Stromal cell of bone marrow (primary cell): ENCODE results near the gene PTPRE.
A peak's percentile ranks its signal among the peaks of the same experiment; 100 is the strongest.

Experiments
- DNase-seq: peaks from one replicate; pipeline ENCODE4 v3.0.0-alpha.2; 2012; ENCODE audit warnings: low read depth

The PTPRE gene

DNA sequence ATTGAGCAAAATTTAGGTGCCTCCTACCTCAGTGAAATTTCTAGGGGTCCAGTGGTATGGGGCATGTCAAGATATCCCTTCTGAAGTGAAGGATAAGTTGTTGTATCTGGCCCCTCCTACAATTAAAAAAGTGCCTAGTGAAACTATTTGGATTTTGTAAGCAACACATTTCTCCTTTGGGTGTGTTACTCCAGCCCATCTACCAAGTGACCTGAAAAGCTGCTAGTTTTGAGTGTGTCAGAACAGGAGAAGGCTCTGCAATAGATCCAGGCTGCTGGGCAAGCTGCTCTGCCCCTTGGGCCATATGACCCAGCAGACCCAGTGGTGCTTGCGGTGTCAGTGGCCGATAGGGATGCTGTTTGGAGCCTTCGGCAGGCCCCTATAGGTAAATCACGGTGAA lies 46.0 kb downstream of the PTPRE start:
- DNase-seq = no peak

DNA sequence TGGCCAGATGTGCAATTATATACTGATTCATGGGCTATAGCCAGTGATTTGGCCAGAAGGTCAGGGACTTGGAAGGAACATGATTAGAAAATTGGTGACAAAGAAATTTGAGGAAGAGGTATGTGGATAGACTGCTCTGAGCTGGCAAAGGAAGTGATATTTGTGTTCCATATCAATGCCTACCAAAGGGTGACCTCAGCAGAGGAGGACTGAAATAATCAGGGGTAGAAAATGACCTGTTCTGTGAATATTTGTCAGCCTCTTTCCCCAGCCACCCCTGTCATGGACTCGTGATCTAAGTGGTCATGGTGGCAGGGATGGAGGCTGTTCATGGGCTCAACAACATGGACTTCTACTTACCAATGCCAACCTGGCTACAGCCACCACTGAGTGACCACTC lies 47.0 kb downstream of the PTPRE start:
- DNase-seq = no peak

DNA sequence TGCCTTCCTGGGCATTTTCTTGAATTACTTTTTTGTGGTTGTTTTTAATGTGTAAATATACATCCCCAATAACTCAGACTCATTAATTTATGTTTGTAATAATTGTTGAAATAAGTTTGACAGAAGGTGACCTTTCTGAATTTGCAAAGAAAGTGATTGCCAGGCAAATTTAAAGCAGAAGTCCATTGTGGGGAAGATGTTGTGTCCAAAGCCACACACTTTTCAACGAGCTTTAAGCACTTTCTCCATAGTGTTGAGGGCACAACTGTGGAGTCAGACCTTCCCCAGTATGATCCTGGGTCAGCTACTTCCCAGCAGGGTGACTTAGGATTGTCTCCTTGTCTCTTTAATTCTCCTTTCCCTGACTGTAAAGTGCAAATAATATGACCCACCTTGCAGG lies 52.5 kb downstream of the PTPRE start:
- DNase-seq = no peak

DNA sequence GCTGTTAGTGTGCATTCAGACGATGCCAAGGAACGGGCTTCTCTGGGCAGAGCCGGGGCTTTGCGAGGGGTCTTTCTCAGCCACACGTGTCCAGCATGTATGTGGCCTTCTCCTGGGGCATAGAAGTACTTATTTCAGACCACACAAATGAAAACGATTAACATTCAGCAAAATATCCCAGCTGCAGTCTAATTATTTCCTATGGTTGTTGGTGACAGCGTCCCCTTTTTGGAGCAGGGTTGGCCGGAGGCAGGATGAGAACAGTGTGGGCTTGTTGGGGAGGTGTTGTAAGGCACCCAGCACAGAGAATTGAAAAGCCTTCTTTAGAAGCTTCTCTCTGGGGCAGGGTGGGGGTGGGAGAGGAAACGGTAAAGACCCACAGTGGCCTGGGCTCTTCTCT lies 54.2 kb downstream of the PTPRE start:
- no peak for DNase-seq

DNA sequence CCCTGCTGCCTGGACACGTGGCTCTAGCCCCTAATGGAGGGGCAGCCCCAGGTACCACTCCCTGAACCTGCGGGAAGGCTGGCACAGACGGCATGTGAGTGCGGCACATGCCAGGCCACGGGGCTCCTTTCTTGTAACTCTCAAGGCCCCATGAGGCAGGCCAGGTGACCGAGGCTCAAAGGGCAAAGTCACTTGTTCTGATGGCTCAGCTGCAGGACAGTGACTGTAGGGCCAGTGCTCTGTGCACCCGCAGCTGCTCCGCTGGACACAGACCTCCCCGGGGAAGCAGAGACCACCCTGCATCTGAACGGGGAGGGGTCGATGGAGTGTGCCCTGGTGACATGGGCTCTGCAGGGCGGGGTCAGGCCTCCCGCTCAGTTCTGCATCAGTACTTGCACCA lies 55.3 kb downstream of the PTPRE start:
- DNase-seq = no peak

DNA sequence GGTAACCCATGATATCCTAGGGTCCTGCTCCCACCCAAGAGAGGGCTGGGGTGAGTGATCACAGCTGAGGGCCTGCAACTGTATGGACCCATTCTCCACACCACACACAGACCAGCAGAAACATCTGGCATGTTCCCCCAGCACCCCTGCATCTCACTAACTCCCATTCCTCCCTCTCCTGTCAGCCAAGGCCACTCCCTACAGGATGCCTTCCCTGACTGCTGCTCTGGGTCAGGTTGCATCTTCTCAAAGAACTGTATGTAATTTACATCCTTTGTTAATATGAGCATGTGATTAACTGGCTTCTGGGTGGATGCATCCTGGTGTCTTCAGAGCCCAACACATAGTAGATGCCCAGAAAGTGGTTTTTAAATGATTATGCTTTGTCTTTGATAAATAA lies 56.2 kb downstream of the PTPRE start:
- DNase-seq = no peak

DNA sequence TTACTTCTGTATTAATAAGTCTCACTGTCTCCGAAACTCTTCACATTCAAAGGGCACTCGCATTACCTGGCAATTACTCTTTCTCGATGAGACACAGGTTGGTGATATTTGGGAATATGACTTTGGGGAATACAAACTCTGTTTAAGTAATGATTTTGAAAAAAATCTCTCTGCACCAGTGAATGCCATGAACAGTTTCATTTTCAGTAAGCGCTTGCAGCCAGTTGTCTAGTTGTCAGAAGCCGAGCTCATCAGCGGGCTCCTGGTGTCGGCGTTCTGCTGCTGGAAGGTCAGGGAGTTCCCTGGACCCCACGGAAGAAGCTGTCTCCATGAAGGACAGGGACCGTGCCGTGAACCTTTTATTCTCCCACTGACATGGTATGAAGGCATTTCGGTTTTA lies 57.7 kb downstream of the PTPRE start:
- DNase-seq = no peak

DNA sequence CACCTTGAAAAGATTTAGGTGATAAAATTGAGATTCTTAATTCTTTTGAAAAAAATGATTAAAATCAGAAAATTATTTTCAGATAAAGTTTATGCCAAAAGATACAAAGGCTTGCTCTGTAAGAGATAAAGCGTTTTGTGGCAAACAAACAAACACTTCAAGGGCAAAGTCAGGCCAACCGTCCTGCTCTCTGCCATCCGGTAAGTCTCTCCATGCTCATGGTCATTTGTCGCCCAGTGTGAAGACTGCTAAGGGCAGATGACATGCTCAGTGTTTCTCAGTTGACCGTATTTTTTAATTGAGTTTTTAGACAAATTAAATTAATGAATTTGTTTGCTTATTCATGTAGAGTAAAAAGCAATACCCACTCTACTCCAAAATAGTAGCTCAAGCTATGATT lies 60.0 kb downstream of the PTPRE start:
- DNase-seq = no peak

DNA sequence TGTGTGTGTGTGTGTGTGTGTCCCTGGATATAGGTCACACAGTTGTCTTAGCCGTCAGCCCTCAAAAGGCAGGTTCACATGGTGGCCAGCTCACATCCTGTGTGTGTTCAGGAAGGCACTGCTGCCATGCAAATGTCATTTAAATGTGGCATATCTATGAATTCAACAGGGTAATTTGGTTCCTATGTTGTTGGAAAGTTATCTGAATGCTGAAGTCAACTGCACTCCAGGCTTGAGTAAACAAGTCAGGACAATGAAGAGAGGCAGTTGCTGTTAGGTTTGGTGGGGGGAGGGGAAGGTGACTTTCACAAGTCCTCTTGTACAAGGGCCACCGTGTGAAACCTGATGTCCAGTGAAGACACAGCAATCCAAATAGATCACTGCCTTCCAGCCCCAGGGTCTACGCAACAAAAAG lies 61.1 kb downstream of the PTPRE start:
- no peak for DNase-seq

DNA sequence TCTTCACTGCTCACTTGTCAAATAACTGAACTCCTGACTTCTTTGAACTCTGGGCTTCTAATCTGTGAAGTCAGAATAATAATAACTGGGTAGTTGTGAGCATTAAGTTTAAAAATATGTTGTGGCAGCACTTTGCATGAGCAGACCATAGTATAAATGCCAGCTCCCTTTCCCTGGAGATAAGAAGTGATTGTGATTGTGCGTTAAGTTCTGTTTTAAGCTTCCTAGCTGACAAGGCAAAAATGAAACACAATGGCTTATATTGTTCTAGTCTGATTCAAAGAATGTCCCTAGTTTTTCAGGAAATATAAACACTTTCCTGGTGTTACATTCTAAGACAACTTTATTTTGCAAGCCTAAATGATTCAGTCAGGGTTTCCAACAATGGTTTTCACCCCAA lies 61.8 kb downstream of the PTPRE start:
- DNase-seq = no peak

DNA sequence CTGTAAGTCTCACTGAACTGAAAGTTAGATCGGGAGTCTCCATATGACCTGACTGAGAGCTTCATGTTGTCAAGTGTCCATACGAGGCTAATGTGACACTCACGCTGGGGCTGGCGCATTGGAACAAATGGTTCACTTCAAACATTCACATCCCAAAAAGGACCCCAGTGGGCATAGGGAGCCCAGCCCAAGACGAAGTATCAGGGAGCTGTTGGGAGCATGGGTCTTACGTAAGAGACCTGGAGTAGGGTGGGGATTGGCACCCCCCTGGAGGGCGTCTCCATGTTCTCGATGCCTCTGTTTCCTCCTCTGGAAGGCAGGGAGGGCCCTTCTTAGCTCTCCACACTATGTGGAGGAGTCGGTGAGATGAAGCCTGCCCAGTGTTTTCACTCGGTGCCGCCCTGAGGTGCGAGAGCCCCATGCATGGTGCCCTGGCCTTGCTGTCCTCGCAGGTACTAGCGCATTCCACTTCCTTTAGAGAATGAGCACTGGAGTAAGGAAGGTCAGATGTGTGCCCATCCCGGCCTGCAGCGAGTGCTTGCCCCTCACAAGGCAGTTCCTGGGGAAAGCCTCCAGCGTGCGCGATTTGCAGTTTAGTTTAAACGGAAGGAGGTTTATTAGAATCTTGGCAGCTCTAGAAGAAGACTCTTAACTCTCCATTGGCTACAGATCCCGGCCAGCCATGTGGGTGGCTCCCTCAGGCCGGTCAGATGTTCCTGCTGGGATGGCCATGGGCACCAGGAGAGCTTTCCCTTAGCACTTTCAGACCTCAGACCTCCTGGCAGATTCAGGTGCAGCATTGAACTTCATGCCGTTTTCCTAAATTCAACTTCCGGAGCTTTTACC lies 64.4 kb downstream of the PTPRE start:
- no peak for DNase-seq

DNA sequence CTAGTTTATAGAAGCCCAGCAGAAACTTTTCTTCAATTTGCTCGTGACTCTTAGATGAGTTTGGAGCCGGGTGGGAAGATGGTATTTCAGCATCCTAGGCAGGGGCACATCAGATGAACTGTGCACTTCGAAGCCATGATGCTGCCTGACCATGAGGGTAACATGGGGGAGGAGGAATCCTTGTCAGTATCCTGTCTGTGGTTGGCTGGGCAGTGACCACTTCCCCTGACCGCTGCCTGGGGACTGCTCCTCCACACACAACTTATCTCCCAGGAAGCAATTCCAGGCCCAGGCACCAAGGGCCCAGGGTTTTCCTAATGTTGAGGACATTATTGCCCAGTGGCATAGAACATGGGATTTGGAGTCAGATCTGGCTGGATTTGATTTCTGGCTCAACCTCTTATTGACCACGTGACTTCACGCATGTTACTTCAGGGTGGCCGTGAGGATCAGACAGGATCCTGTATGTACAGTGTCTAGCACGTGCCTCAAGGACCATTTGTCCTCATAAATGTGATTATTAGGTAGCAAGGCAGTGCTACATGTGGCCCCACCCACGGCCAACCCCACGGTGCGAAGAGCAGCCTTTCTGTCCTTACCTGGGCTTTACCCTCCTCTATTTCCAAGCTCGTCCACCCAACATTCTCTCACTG lies 65.2 kb downstream of the PTPRE start:
- no peak for DNase-seq

DNA sequence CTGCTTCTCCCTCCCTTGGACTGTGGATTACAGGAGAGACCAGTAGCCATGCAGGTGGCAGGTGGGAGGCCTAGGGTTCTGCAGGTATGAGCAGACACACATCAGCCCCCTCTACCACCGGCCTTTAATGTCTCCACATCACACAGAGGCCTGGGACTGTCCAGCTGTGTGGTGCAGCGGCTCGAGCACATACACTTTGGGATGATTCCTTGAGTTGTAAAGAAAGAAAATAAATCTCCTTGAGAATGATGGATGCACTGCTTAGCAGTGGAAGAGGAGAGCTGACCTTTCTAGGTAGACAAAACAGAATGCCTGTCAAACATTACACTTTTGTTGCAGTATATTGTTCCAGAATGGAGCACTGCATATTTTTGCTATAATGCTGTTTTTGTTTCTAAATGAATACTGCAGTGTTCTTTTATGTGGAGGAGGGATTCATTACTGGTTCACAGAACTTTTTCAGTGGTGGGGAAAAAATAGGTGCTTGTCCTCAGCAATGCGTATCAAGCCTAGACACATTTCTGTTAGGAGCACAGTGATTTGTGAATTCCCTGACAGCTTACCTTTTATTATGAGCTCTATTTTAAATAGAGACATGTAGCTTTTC lies 66.0 kb downstream of the PTPRE start:
- no peak for DNase-seq

DNA sequence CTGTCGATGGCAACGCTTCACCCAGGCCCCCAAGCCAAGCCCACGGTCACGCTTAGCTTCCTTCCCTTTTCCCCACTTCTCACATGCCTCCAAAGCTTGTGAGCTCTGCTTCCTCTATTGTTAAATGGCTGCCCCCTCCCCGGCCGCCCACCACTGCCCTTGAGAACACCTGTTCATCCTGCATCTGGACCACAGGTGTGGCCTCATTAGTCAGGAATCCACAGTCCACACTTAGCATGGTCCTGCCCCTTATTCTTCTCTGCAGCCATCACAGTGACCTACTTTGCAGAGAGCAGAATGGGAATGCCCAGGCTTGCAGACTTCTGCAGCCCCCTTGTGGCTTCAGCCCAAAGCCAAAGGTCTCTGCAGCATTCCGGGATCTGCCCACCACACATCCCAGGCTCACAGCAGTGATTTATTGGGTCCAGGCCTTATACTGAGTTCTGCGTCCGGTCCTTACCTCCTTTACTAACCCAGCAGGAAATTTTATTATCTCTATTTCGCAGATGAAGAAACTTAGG lies 66.9 kb downstream of the PTPRE start:
- no peak for DNase-seq

DNA sequence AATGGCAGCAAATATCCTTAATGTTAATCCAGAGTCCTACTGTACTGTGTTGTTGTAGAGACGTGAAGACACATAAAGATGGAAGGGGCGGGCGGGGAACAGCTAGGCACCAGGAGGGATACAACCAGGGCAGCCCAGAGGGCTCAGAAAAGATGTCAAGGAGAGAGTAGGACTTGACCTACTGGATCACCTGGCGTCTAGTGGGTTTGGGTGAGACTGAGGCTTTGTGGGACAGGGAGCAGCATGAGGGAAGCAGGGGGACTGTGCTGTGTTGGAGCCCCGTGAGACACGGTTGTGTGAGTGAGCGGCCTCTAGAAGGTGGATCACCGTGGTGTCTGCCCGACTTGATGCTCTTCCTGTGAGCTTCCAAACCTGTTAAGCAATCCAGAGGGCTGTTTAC lies 68.0 kb downstream of the PTPRE start:
- DNase-seq = no peak

DNA sequence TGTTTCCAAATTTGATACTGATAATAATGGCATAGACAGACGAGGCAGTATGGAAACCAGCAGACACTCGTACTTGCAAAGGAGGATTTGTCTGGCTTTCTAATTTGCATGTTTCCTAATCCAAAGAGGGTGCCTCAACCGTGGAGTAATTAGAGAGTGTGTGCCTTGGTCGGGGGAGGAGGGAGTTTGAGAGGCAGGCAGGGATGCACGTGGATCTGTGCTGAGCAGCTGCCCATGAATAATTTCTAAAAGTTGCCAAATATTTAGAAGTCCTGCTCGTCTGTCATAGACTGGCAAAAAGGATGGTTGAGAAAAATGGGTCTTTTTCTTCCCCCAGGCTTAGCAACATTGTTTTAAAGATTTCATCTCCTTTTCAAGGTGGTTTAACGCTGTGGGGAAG lies 69.4 kb downstream of the PTPRE start:
- no peak for DNase-seq

DNA sequence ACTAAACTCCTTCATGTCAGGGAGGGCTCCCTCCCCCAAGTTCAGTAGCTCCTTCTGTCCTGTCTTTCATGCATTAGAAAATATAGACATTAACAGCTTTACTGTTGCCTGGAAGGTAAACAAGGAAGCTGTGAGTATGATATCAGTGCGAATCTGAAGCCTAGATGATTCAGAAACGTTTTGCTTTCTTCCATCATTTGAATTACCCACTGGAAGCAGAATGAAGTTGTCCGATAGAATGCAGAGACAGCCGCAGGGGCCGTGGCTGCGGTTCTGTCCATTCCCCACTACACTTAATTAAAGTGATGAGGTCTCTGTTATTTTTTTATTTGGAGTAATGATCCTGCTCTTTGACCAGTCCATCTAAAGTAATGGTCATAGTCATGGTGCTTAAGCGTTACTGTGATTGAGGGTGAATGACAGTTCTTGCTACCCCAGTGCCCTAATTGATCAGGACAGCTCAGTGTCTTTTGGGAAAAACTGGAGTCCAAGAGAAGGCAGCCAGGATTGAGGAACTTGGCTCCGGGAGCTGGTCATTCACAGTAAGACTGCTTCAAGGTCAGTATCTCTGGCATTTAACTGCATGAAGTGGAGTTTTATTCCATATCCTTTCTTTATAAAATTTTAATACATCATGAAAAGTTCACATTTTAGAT lies 69.9 kb downstream of the PTPRE start:
- no peak for DNase-seq

DNA sequence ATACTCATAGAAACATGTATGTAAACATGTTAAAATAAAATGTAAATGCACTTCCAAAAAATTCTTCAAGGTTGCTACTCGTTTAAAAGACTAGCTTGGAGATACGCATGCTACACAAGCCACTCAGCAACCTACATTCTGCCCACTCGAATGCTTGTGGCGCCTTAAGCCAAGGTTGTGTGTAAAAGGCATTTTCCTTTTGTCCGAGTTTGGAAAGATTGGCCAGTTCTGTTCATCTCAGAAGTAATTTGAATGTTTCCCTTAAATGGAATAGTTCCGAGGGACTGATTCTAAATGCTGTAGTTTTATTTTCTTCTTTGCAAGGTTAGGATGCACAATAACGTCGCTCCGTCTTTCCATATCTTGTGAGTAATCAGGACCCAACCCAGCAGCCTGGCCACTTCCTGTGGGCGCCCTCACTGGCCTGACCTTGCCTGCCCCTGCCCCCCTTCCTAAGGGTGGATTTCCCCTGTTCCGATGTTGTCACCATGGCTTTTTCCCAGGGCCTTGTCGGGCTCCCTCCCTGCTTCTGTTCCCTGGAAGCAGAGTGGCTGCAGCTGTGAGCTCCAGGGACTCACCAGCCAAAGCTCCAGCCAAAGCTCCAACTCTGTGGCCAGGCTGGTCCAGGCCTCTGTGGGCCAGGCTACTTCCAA lies 70.6 kb downstream of the PTPRE start:
- DNase-seq = peak; percentile 59

DNA sequence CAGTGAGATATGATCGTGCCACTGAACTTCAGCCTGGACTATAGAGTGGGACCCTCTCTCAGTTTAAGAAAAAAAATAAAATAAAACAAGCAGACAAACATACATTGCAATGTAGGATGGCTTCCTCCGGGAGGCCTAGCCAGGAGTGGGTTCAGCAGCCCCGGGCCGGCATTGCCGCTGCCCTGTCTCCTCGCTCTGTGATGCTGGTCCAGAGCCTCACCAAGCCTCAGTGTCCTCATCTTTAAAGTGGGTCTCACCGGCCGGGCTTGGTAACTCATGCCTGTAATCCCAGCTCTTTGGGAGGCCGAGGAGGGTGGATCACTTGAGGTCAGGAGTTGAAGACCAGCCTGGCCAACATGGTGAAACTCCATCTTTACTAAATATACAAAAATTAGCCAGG lies 71.6 kb downstream of the PTPRE start:
- no peak for DNase-seq

DNA sequence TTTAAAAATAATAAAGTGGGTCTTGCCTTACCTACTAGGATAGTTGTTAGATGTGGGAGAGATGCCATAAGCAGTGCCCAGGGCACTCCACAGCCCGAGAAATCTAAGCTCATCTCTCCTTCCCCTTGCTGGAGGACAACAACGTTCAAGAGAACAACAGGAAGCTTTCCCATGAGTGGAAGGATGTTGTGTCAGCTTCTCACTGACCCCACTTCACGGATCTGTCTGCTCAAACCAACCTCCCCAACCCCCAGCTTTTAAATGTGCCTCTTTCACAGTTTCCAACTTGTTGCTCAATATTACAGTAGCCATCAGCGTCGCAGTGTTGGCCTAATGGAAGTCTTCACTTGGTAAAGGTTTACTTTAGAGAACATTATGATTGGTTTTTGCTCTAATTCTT lies 72.1 kb downstream of the PTPRE start:
- DNase-seq = no peak

DNA sequence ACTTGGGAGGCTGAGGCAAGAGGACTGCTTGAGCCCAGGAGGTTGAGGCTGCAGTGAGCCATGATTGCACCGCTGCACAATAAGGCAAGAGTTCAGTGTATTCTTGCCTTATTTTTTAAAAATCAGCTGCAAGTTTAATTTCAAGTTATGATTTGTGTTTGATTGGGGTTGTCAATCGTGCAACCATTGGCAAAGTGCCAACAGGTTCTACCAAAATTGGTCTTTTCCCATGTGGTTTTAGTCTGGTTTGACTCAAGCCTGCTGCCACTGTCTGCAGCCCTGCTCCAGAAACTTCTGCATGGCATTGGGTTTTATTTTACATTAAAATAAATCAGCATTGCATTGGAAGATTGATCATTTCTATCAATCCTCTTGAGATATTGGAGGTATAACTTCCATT lies 72.7 kb downstream of the PTPRE start:
- no peak for DNase-seq

DNA sequence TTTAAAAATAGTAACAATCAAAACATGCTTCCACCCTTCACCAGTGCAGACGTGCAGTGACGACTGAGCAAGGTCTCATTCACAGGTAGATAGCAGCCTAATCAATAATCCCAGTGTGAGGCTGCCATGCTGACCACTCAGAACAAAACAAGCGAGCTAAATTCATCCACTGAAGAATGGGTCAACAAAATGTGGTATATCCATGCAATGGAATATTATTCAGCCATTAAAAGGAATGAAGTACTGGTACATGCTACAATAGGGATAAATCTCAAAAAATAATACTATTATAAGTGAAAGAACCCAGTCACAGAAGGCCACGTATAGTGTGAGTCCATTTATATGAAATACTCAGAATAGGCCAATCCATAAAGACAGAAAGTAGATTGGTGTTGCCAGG lies 74.0 kb downstream of the PTPRE start:
- no peak for DNase-seq
